GM21737 (cell line): ENCODE measurements around the gene SPIRE2.
A peak's percentile ranks its signal among the peaks of the same experiment; 100 is the strongest.
"Not testable (repeated sequence)": the region's sequence is repeated elsewhere in the genome, so short reads cannot be mapped to it uniquely, and the experiment has no call there.

ENCODE experiments used
- ATAC-seq: cut with Tn5 transposase; IDR thresholded peaks from one replicate; pipeline ENCODE4 v1.9.1; 2021; ENCODE audit warnings: mild to moderate bottlenecking, moderate library complexity; ENCODE audit not compliant: unreplicated experiment

SPIRE2 gene

GRCh38 chr16:89863741-89864526 lies 35.7 kb downstream of the SPIRE2 start:
- ATAC-seq, result peak; percentile 63

GRCh38 chr16:89864527-89864820 lies 36.2 kb downstream of the SPIRE2 start:
- ATAC-seq, result no peak

DNA sequence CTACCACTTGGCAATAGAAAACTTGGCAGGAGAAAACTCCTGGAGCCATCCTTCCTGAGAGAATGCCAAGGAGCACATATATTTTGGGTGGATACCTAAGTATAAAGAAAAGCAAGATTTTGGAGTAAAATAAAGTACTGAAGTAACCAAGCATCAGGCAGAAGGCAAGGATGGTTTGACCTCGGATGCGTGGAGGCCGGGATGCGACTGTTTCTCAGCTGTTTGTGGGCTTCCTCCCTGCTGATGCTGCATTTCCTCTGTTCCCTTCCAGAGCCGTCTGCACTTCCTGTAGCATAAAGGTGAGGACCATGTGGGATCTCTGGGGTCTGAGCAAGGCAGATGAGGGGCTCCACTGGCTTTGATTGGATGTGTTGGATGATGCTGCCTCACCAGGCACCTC lies 39.6 kb downstream of the SPIRE2 start:
- ATAC-seq, result no peak

DNA sequence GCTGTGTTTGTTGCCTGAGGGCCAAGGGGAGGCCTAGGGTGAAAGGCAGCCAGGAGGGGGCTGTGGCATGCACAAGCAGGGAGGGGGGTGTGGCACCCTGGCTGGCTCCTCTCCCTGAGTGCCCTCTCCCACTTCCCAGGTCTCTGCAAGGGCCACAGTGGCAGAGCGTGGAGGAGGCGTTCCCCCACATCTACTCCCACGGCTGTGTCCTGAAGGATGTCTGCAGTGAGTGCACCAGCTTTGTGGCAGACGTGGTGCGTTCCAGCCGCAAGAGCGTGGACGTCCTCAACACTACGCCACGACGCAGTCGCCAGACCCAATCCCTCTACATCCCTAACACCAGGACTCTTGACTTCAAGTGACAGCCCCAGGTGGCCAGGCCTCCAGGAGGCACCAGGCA lies 41.6 kb downstream of the SPIRE2 start:
- ATAC-seq, result no peak

- ATAC-seq, result no peak
Measured at GRCh38 chr16:89870440-89870839, 42.2 kb downstream of the SPIRE2 start.

- ATAC-seq, result no peak
Measured at GRCh38 chr16:89871895-89872294, 43.6 kb downstream of the SPIRE2 start.

DNA sequence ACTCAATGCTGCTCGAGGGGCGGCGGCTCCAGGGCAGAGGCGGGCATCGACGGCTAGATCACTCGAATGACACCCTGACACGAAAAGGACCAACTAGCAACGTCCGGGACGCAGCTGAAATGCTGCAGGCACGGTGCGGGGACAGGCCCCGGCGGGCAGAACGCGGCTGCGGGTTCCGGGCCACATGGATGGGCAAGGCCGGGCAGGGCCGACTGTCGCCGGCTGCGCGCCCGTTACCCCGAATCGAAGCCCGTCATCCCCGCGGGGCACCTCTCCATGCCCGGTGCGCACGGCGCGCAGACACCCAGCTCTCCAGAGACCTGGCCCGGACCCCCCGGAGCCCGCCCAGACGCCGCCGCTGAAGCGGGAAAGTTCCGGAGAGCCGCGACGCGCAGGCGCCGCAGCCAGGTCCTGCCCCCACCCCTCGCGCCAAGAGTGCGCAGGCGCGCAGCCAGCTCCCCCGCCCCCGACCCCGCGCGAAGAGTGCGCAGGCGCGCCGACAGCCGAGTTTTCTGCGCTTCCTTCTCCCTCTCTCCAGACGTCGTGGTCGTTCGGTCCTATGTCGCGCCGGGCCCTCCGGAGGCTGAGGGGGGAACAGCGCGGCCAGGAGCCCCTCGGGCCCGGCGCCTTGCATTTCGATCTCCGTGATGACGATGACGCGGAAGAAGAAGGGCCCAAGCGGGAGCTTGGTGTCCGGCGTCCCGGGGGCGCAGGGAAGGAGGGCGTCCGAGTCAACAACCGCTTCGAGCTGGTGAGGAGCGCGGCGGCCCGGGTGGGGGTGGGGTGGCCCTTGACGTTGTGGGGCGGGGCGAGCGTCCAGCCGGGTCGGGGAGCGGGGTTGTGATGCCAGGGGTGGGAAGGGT lies 45.1 kb downstream of the SPIRE2 start, which contains the start of gene TCF25:
TCF25 (plus strand) TSS at position 484 of the 863 bp plus-strand sequence; CDS start at position 560, 76 bp downstream.
- ATAC-seq, result peak; percentile 43

GRCh38 chr16:89873972-89874689 lies 45.9 kb downstream of the SPIRE2 start:
- peak; percentile 67 for ATAC-seq

GRCh38 chr16:89879123-89879522 lies 50.8 kb downstream of the SPIRE2 start:
- ATAC-seq, result not testable (repeated sequence)

- no peak for ATAC-seq
Measured at GRCh38 chr16:89880477-89881367, 52.4 kb downstream of the SPIRE2 start.

DNA sequence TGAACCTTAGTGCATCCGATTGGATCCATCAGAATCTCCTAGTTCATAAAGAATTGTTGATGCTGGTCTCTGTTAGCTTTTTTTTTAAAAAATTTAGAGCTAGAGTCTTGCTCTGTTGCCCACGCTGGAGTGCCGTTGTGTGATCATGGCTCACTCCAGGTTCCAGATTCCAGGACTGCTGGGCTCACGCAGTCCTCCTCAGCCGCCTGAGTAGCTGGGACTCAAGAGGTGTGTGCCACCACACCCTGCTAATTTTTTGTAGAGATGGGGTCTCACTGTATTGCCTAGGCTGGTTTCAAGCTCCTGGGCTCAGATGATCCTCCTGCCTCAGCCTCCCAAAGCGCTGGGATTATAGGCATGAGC lies 53.1 kb downstream of the SPIRE2 start:
- no peak for ATAC-seq

- ATAC-seq, result no peak
Measured at GRCh38 chr16:89883346-89884040, 55.2 kb downstream of the SPIRE2 start.

GRCh38 chr16:89884041-89884421 lies 55.8 kb downstream of the SPIRE2 start:
- ATAC-seq, result no peak

GRCh38 chr16:89887243-89887642 lies 59.0 kb downstream of the SPIRE2 start:
- no peak for ATAC-seq

- no peak for ATAC-seq
Measured at GRCh38 chr16:89890200-89890599, 61.9 kb downstream of the SPIRE2 start.

GRCh38 chr16:89890886-89891657 lies 62.8 kb downstream of the SPIRE2 start:
- ATAC-seq, result no peak

- ATAC-seq, result no peak
Measured at GRCh38 chr16:89892055-89892630, 63.9 kb downstream of the SPIRE2 start.

GRCh38 chr16:89892635-89893034 lies 64.4 kb downstream of the SPIRE2 start:
- no peak for ATAC-seq
